H1 (cell line): ENCODE measurements around the gene ADGRL4. TPM values are rescaled to one million over a fixed set of nuclear protein-coding genes. Genes with fewer than 3 reads are reported as not detected.

Source experiments
- CTCF ChIA-PET: fragments of 300-600 bp; sonication (Branson Sonifier 250); formaldehyde crosslinking; loops from one replicate; lab custom pipeline; 2021; ENCODE audit not compliant: partially characterized antibody; lab: Charles Lee
- POLR2A ChIA-PET: fragments of 300-600 bp; sonication (Branson Sonifier 250); formaldehyde crosslinking; loops from one replicate; lab custom pipeline; 2021; ENCODE audit warnings: inconsistent platforms; ENCODE audit not compliant: partially characterized antibody; lab: Charles Lee
- DNase-seq, 2 experiments: peaks; one replicate each; pipeline versions ENCODE4 v3.0.0 to v3.0.0-alpha.2; 2010 to 2022; ENCODE audit warnings: low spot score in 2 of 2, low read depth in 1 of 2, mixed read lengths in 1 of 2
- FAIRE-seq: peaks from 2 replicates; lab custom pipeline; 2011; peaks lifted over from hg19 to GRCh38; lab: Jason Lieb, UNC
- H2AFZ ChIP-seq: 2 replicates; pipeline ENCODE4 v1.8.1; 2012; ENCODE audit warnings: low read length, inconsistent platforms
- H2AK5ac ChIP-seq: 2 replicates; pipeline ENCODE4 v1.6.1; 2013; ENCODE audit warnings: low read depth, low read length
- H2BK120ac ChIP-seq: replicated peaks from 2 replicates; pipeline ENCODE3; 2013; ENCODE audit warnings: low read depth, low read length, inconsistent platforms
- H2BK12ac ChIP-seq: 2 replicates; pipeline ENCODE4 v1.6.1; 2013; ENCODE audit warnings: low read depth, low read length
- H2BK15ac ChIP-seq: 2 replicates; pipeline ENCODE4 v1.6.1; 2013; ENCODE audit warnings: low read length
- H2BK20ac ChIP-seq: 2 replicates; pipeline ENCODE4 v1.6.1; 2013; ENCODE audit warnings: low read length
- H2BK5ac ChIP-seq: 2 replicates; pipeline ENCODE4 v1.6.1; 2013; ENCODE audit warnings: low read depth, low read length
- H3K14ac ChIP-seq: 2 replicates; pipeline ENCODE4 v1.6.1; 2013; ENCODE audit warnings: inconsistent platforms; ENCODE audit not compliant: insufficient read length
- H3K18ac ChIP-seq: 2 replicates; pipeline ENCODE4 v1.6.1; 2013; ENCODE audit warnings: low read length; ENCODE audit errors: extremely low read depth
- H3K23ac ChIP-seq: 2 replicates; pipeline ENCODE4 v1.6.1; 2013; ENCODE audit warnings: inconsistent platforms; ENCODE audit not compliant: insufficient read length
- H3K23me2 ChIP-seq: 2 replicates; pipeline ENCODE4 v1.6.1; 2013; ENCODE audit warnings: low read depth, low read length
- H3K27ac ChIP-seq: 2 replicates; pipeline ENCODE4 v1.6.1; 2011; ENCODE audit warnings: low read depth, low read length, inconsistent platforms
- H3K27me3 ChIP-seq, 4 experiments: replicated peaks in 1 of 4; 1 replicate in 1 of 4; 2 replicates in 3 of 4; pipeline versions ENCODE4 v1.6.1 to v1.8.1; 2011 to 2013; ENCODE audit warnings: low read length in 3 of 4, mild to moderate bottlenecking in 3 of 4, inconsistent platforms in 2 of 4, mixed read lengths in 2 of 4, moderate library complexity in 1 of 4; ENCODE audit not compliant: control insufficient read depth in 3 of 4, insufficient read depth in 3 of 4; ENCODE audit errors: extremely low read depth in 1 of 4
- H3K36me3 ChIP-seq, 4 experiments: 2 replicates each; pipeline versions ENCODE4 v1.6.1 to v1.8.1; 2011 to 2013; ENCODE audit warnings: mild to moderate bottlenecking in 4 of 4, low read length in 3 of 4, moderate library complexity in 2 of 4, control low read depth in 1 of 4, inconsistent platforms in 1 of 4; ENCODE audit not compliant: insufficient read depth in 4 of 4, control insufficient read depth in 2 of 4
- H3K4ac ChIP-seq: replicated peaks from 2 replicates; pipeline ENCODE3; 2013; ENCODE audit warnings: low read length, low read depth, mixed read lengths, inconsistent platforms; ENCODE audit not compliant: insufficient read length
- H3K4me1 ChIP-seq, 4 experiments: replicated peaks in 1 of 4; 1 replicate in 1 of 4; 2 replicates in 3 of 4; pipeline versions ENCODE4 v1.6.1 to v1.8.1; 2011 to 2013; ENCODE audit warnings: low read length in 3 of 4, inconsistent platforms in 2 of 4, mixed read lengths in 1 of 4; ENCODE audit not compliant: insufficient read depth in 4 of 4, control insufficient read depth in 3 of 4
- H3K4me2 ChIP-seq, 2 experiments: 2 replicates each; pipeline versions ENCODE4 v1.6.1 to v1.8.1; 2011 to 2013; ENCODE audit warnings: low read depth in 2 of 2, low read length in 2 of 2, control low read depth in 1 of 2, inconsistent platforms in 1 of 2, mild to moderate bottlenecking in 1 of 2; ENCODE audit not compliant: insufficient read depth in 1 of 2
- H3K4me3 ChIP-seq, 4 experiments: fragments of 200-600, 300-600 bp in 1 of 4; sonication (generic), shearing (Covaris generic), sonication (Bioruptor Twin) in 1 of 4; 2 replicates each; pipeline versions ENCODE4 v1.5.1 to v1.8.1; 2011 to 2016; ENCODE audit warnings: low read length in 4 of 4, low read depth in 3 of 4, control low read depth in 2 of 4, inconsistent platforms in 2 of 4, mild to moderate bottlenecking in 2 of 4, mixed read lengths in 1 of 4, moderate library complexity in 1 of 4; ENCODE audit not compliant: insufficient read depth in 2 of 4; ENCODE audit errors: extremely low read depth in 1 of 4
- H3K56ac ChIP-seq: replicated peaks from 2 replicates; pipeline ENCODE3; 2013; ENCODE audit warnings: low read depth, mild to moderate bottlenecking, mixed read lengths, low read length, inconsistent platforms; ENCODE audit not compliant: insufficient read length
- H3K79me1 ChIP-seq: 2 replicates; pipeline ENCODE4 v1.6.1; 2013; ENCODE audit warnings: low read depth, low read length, control low read depth
- H3K79me2 ChIP-seq, 2 experiments: 2 replicates each; pipeline versions ENCODE4 v1.6.1 to v1.8.1; 2012 to 2013; ENCODE audit warnings: low read length in 2 of 2, mild to moderate bottlenecking in 2 of 2, inconsistent platforms in 1 of 2; ENCODE audit not compliant: insufficient read depth in 2 of 2, control insufficient read depth in 1 of 2
- H3K9ac ChIP-seq, 4 experiments: replicated peaks in 1 of 4; 1 replicate in 1 of 4; 2 replicates in 3 of 4; pipeline versions ENCODE4 v1.6.1 to v1.8.1; 2011 to 2013; ENCODE audit warnings: low read depth in 3 of 4, low read length in 3 of 4, control low read depth in 2 of 4, mild to moderate bottlenecking in 2 of 4, moderate library complexity in 2 of 4, inconsistent platforms in 1 of 4; ENCODE audit errors: extremely low read depth in 1 of 4
- H3K9me3 ChIP-seq, 2 experiments: 2 replicates each; pipeline versions ENCODE4 v1.6.1 to v1.8.1; 2012 to 2013; ENCODE audit warnings: mild to moderate bottlenecking in 2 of 2, moderate library complexity in 2 of 2, control low read depth in 1 of 2, inconsistent platforms in 1 of 2, low read depth in 1 of 2, low read length in 1 of 2, mixed read lengths in 1 of 2; ENCODE audit not compliant: insufficient read depth in 2 of 2
- H4K20me1 ChIP-seq, 2 experiments: replicated peaks in 1 of 2; 2 replicates each; pipeline versions ENCODE3 to v1.8.1; 2011 to 2013; ENCODE audit warnings: inconsistent platforms in 2 of 2, low read length in 2 of 2, mild to moderate bottlenecking in 1 of 2; ENCODE audit not compliant: insufficient read depth in 2 of 2, control insufficient read depth in 1 of 2
- H4K5ac ChIP-seq: 2 replicates; pipeline ENCODE4 v1.6.1; 2013; ENCODE audit warnings: low read length, low read depth, mixed read lengths, inconsistent platforms; ENCODE audit not compliant: insufficient read length
- H4K8ac ChIP-seq: 2 replicates; pipeline ENCODE4 v1.8.0; 2013; ENCODE audit warnings: mild to moderate bottlenecking, moderate library complexity, low read length, inconsistent platforms; ENCODE audit not compliant: insufficient read depth; ENCODE audit errors: extremely low read depth
- H4K91ac ChIP-seq: replicated peaks from 2 replicates; pipeline ENCODE3; 2013; ENCODE audit warnings: low read length, mixed read lengths, inconsistent platforms; ENCODE audit not compliant: insufficient read length
- EZH2 ChIP-seq: fragments of 200-600 bp; sonication (generic); IDR thresholded peaks from 2 replicates; pipeline ENCODE4 v1.7.1; 2012; ENCODE audit warnings: low read depth, mild to moderate bottlenecking, moderate library complexity, low read length, inconsistent platforms; ENCODE audit not compliant: severe bottlenecking
- KDM4A ChIP-seq: IDR thresholded peaks from one replicate; pipeline ENCODE4 v1.7.1; 2012; ENCODE audit warnings: low read depth, mild to moderate bottlenecking, moderate library complexity, low read length, inconsistent platforms; ENCODE audit not compliant: severe bottlenecking
- KDM5A ChIP-seq: fragments of 200-600 bp; IDR thresholded peaks from 2 replicates; pipeline ENCODE4 v1.7.1; 2012; ENCODE audit warnings: mild to moderate bottlenecking, low read length, inconsistent platforms, mixed read lengths
- MAFK ChIP-seq: IDR thresholded peaks from 2 replicates; pipeline ENCODE4 v1.6.1; 2012; ENCODE audit warnings: low read depth, mild to moderate bottlenecking, improper control_type of control experiment, low read length
- NRF1 ChIP-seq: IDR thresholded peaks from 2 replicates; pipeline ENCODE4 v1.6.1; 2011; ENCODE audit warnings: mild to moderate bottlenecking, low read depth, low read length, improper control_type of control experiment
- POU5F1 ChIP-seq: IDR thresholded peaks from 2 replicates; pipeline ENCODE4 v1.6.1; 2011; ENCODE audit warnings: low read depth, mild to moderate bottlenecking, low read length, moderate library complexity
- RAD21 ChIP-seq, 2 experiments: IDR thresholded peaks in 1 of 2; conservative IDR thresholded peaks in 1 of 2; 2 replicates each; pipeline ENCODE4 v1.6.1; 2011; ENCODE audit warnings: low read depth in 2 of 2, low read length in 2 of 2, improper control_type of control experiment in 1 of 2, inconsistent platforms in 1 of 2, mild to moderate bottlenecking in 1 of 2, moderate library complexity in 1 of 2
- RBBP5 ChIP-seq: IDR thresholded peaks from 2 replicates; pipeline ENCODE4 v1.7.1; 2012; ENCODE audit warnings: low read depth, mild to moderate bottlenecking, inconsistent platforms, low read length, moderate library complexity, borderline replicate concordance
- RFX5 ChIP-seq: IDR thresholded peaks from 2 replicates; pipeline ENCODE4 v1.6.1; 2011; ENCODE audit warnings: low read depth, low read length, improper control_type of control experiment, borderline replicate concordance
- SAP30 ChIP-seq: fragments of 300-600 bp; sonication (generic); IDR thresholded peaks from 2 replicates; pipeline ENCODE4 v1.7.1; 2012; ENCODE audit warnings: low read length, moderate library complexity, mild to moderate bottlenecking, inconsistent platforms; ENCODE audit not compliant: insufficient read depth, insufficient replicate concordance
- SIRT6 ChIP-seq: IDR thresholded peaks from one replicate; pipeline ENCODE4 v1.7.1; 2012; ENCODE audit warnings: low read length, inconsistent platforms
- WGBS, 2 experiments: shearing (Covaris generic) in 1 of 2; methylation state at CpG; one replicate each; pipeline versions ENCODE4 v1.1.6 to v1.1.7; 2013 to 2015; ENCODE audit warnings: low lambda C conversion rate in 2 of 2, mixed read lengths in 2 of 2, inconsistent platforms in 1 of 2, low coverage in 1 of 2, missing lambda C conversion rate in 1 of 2; ENCODE audit not compliant: insufficient replicate concordance in 2 of 2, insufficient coverage in 1 of 2, insufficient read length in 1 of 2; ENCODE audit errors: extremely low coverage in 1 of 2, missing lambda C conversion rate in 1 of 2; 5-methylcytosine and 5-hydroxymethylcytosine counted together
- polyA plus RNA-seq, 7 experiments: library from polyadenylated mRNA; depleted of rRNA in 3 of 7; stranded (reverse) in 5 of 7; unstranded in 2 of 7; fragments of >200 nt in 5 of 7; fragments of 200-250 nt in 2 of 7; gene quantifications; 1 replicate in 5 of 7; 2 replicates in 1 of 7; 4 replicates in 1 of 7; pipeline versions ENCODE4 v1.2.1 to v1.2.3, GENCODE V29; 2011 to 2013; ENCODE audit warnings: missing spikeins in 2 of 7, mixed read lengths in 2 of 7
- total RNA-seq: library from RNA; stranded (reverse); fragmentation: NEBNext Ultra II Directional; extraction: Animal tissue kit (Norgen Biotek cat#: 25700); gene quantifications from 2 replicates; pipeline ENCODE4 v1.2.1, GENCODE V29; 2021

ADGRL4 gene
- total and polyA plus RNA-seq, 2 of the 8 experiments (the other 6 are each of a cell fraction or from before 2014, with no cell fraction given), result 0.60 to 0.97 TPM

DNA sequence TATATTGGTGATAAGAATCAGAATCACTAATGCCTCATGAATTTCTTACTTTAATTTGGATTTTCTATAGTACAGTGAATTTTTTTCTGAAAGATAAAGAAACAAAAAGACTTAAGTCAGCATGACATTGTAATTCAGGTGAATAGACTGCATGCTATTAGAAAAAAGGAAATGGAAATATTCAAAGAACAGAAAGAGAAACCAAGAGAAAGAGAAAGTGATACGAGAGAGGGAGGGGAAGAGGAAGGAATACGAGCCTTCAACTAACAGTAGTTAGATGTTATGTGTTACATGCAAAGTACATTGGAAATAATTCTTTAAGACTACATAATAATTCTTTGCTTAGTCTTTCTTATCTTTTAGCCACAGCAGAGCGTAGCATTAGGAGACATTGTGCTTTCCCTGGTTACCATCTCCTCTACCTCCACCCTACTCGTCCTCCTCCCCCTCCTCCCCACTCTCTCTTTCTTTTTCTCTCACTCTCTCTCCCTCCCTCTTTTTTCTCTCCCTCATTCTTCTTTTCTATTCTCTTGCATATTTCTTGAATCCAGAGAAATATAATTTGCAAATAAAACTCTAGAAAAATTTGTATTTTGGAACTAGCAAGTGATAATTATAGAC is 46.4 kb upstream of the ADGRL4 start:
- no peak overlapping the region for H4K8ac ChIP-seq
- no peak overlapping the region for H3K4ac ChIP-seq
- CTCF ChIA-PET, result no interaction called here
- H3K27me3 ChIP-seq, result no peaks in the 10 kb centered on the region
- H3K23ac ChIP-seq, result no peak overlapping the region
- no peak overlapping the region for H2AK5ac ChIP-seq
- no peak for TF ChIP-seq MAFK
- TF ChIP-seq RBBP5, result no peak
- no peak for TF ChIP-seq EZH2
- TF ChIP-seq POU5F1, result no peak
- TF ChIP-seq KDM4A, result no peak
- TF ChIP-seq RAD21 (IDR thresholded peaks at IDR 0.05 in 1 of 2, conservative IDR thresholded peaks at IDR 0.05 in 1 of 2; ENCODE audit: low read depth in 2 of 2, low read length in 2 of 2), result no peak
- TF ChIP-seq KDM5A, result no peak
- no peak for TF ChIP-seq SIRT6
- no peak for TF ChIP-seq NRF1
- TF ChIP-seq RFX5, result no peak
- TF ChIP-seq SAP30, result no peak
- TF ChIP-seq, all 59 proteins: peak for 0
- no peaks in the 10 kb centered on the region for H3K23me2 ChIP-seq
- H3K9me3 ChIP-seq, result no peaks in the 10 kb centered on the region
- no peak overlapping the region for H2BK15ac ChIP-seq
- no peak overlapping the region for H3K56ac ChIP-seq
- no peak overlapping the region for H2BK20ac ChIP-seq
- no peak overlapping the region for H4K5ac ChIP-seq
- no peak overlapping the region for H3K18ac ChIP-seq
- no peak overlapping the region for H2BK120ac ChIP-seq
- 0 out of 7 replicates have a peak, but pooled peaks cover 0 to 3% (median 0%) of the 10 kb centered on the region in 4 experiments for H3K4me1 ChIP-seq
- H3K4me3 ChIP-seq, result no peak overlapping the region
- no peaks in the 10 kb centered on the region for H3K79me1 ChIP-seq
- WGBS, 2 experiments, result 82 to 100% methylated on average over 1 to 4 of the region's 4 CpGs
- no peak overlapping the region for H2BK12ac ChIP-seq
- no peaks in the 10 kb centered on the region for H3K79me2 ChIP-seq
- H3K27ac ChIP-seq, result no peak overlapping the region
- H3K14ac ChIP-seq, result no peak overlapping the region
- H4K91ac ChIP-seq, result no peak overlapping the region
- no peak overlapping the region for H3K9ac ChIP-seq
- no peak overlapping the region for H2AFZ ChIP-seq
- H3K36me3 ChIP-seq, result no peaks in the 10 kb centered on the region
- DNase-seq (no peak), FAIRE-seq (no peak)
- peak overlapping the region in 1 of 2 experiments; percentile 27; a peak in 1 of 4 replicates for H3K4me2 ChIP-seq
- POLR2A ChIA-PET, result no interaction called here
- no peaks in the 10 kb centered on the region for H4K20me1 ChIP-seq
- no peak overlapping the region for H2BK5ac ChIP-seq
